Activated CD8-positive, alpha-beta memory T cell treated with anti-CD3 and anti-CD28 coated beads, Interleukin-2, amount 50 U/mL, for 24 hours (primary cell): ENCODE data around the gene ABCC1.
"Not testable (repeated sequence)": the region's sequence is repeated elsewhere in the genome, so short reads cannot be mapped to it uniquely, and the experiment has no call there.

Source experiments
- DNase-seq: peaks from one replicate; pipeline ENCODE4 v3.0.0-alpha.2; 2020; ENCODE audit errors: extremely low read depth

The ABCC1 gene

GRCh38 chr16:16185095-16185494 lies 235.7 kb downstream of the ABCC1 start:
- DNase-seq, result no peak

GRCh38 chr16:16186820-16187219 lies 237.4 kb downstream of the ABCC1 start:
- no peak for DNase-seq

- no peak for DNase-seq
These were observed 239.4 kb downstream of the ABCC1 start for GRCh38 chr16:16188827-16189226.

GRCh38 chr16:16189842-16190241 lies 240.4 kb downstream of the ABCC1 start:
- no peak for DNase-seq

GRCh38 chr16:16190546-16190945 lies 241.1 kb downstream of the ABCC1 start:
- no peak for DNase-seq

GRCh38 chr16:16190966-16191365 lies 241.6 kb downstream of the ABCC1 start:
- DNase-seq, result not testable (repeated sequence)

GRCh38 chr16:16191493-16192167 lies 242.2 kb downstream of the ABCC1 start:
- no peak for DNase-seq
